PC-3 (cell line): ENCODE data around the gene ZNF8. TPM values are rescaled to one million over a fixed set of nuclear protein-coding genes. Genes with fewer than 3 reads are reported as not detected.

ENCODE experiments used
- ATAC-seq: fragments of 200-7000 bp; cut with Tn5 transposase; 2 replicates; pipeline ENCODE4 v1.9.1; 2020; ENCODE audit warnings: mild to moderate bottlenecking, moderate library complexity
- BruUV-seq: library from RNA; stranded (reverse); fragments of 400-500 nt; replicated peaks from 2 replicates; lab custom pipeline; 2021; lab: Mats Ljungman, UMichigan
- CTCF ChIA-PET: fragments of 300-600 bp; sonication (Branson Sonifier 250); formaldehyde crosslinking; loops from one replicate; lab custom pipeline; 2022; ENCODE audit warnings: antibody characterized with exemption; lab: Charles Lee
- POLR2A ChIA-PET: fragments of 300-600 bp; sonication (Branson Sonifier 250); formaldehyde crosslinking; loops from one replicate; lab custom pipeline; 2022; ENCODE audit warnings: antibody characterized with exemption; ENCODE audit not compliant: unreplicated experiment; lab: Charles Lee
- DNase-seq: peaks from one replicate; pipeline ENCODE4 v3.0.0-alpha.2; 2015
- H2AFZ ChIP-seq: fragments of 300-600 bp; sonication (generic); 2 replicates; pipeline ENCODE4 v1.6.0; 2016; ENCODE audit warnings: antibody characterized with exemption, low read length
- H3F3A ChIP-seq: fragments of 300-600 bp; sonication (generic); one replicate; pipeline ENCODE4 v1.6.0; 2017; ENCODE audit warnings: antibody characterized with exemption, low read length, control low read depth, mild to moderate bottlenecking; ENCODE audit not compliant: unreplicated experiment
- H3K27ac ChIP-seq: fragments of 300-600 bp; sonication (generic); 2 replicates; pipeline ENCODE4 v1.5.1; 2016; ENCODE audit warnings: mild to moderate bottlenecking, low read length
- H3K27me3 ChIP-seq: fragments of 300-600 bp; sonication (generic); 2 replicates; pipeline ENCODE4 v1.6.1; 2016; ENCODE audit warnings: low read length, mixed read lengths
- H3K36me3 ChIP-seq: fragments of 300-600 bp; sonication (generic); 2 replicates; pipeline ENCODE4 v1.6.1; 2016; ENCODE audit warnings: low read depth, mixed run types, low read length, mixed read lengths
- H3K4me1 ChIP-seq: fragments of 300-600 bp; sonication (generic); 2 replicates; pipeline ENCODE4 v1.5.1; 2016; ENCODE audit warnings: low read length; ENCODE audit not compliant: insufficient read depth
- H3K4me2 ChIP-seq: fragments of 300-600 bp; sonication (generic); 2 replicates; pipeline ENCODE4 v1.6.0; 2016; ENCODE audit warnings: low read length
- H3K4me3 ChIP-seq: fragments of 300-600 bp; sonication (generic); 2 replicates; pipeline ENCODE4 v1.5.1; 2016; ENCODE audit warnings: mild to moderate bottlenecking, low read length, mixed read lengths
- H3K79me2 ChIP-seq: fragments of 300-600 bp; sonication (generic); 2 replicates; pipeline ENCODE4 v1.6.1; 2017; ENCODE audit warnings: low read length, mixed read lengths
- H3K9ac ChIP-seq: fragments of 300-600 bp; sonication (generic); 2 replicates; pipeline ENCODE4 v1.6.0; 2016; ENCODE audit warnings: mild to moderate bottlenecking, low read length
- H3K9me2 ChIP-seq: fragments of 300-600 bp; sonication (generic); replicated peaks from 2 replicates; pipeline ENCODE4 v1.6.1; 2016; ENCODE audit warnings: mixed run types, low read length, mixed read lengths
- H3K9me3 ChIP-seq: fragments of 300-600 bp; sonication (generic); 2 replicates; pipeline ENCODE4 v1.6.1; 2016; ENCODE audit warnings: low read length, mixed read lengths
- H4K20me1 ChIP-seq: fragments of 300-600 bp; sonication (generic); 2 replicates; pipeline ENCODE4 v1.6.1; 2016; ENCODE audit warnings: low read length, mixed read lengths
- CTCF ChIP-seq: fragments of 300-600 bp; sonication (generic); conservative IDR thresholded peaks from 2 replicates; pipeline ENCODE4 v1.5.1; 2017; ENCODE audit warnings: antibody characterized with exemption, low read depth, mild to moderate bottlenecking, low read length
- EZH2 ChIP-seq: fragments of 300-600 bp; sonication (generic); IDR thresholded peaks from one replicate; pipeline ENCODE4 v1.6.1; 2017; ENCODE audit warnings: antibody characterized with exemption, mild to moderate bottlenecking, low read length; ENCODE audit not compliant: unreplicated experiment
- EZH2phosphoT487 ChIP-seq: fragments of 300-600 bp; sonication (generic); IDR thresholded peaks from 2 replicates; pipeline ENCODE4 v1.6.1; 2018; ENCODE audit warnings: mild to moderate bottlenecking, antibody characterized with exemption, low read length, borderline replicate concordance
- intact Hi-C: fragments of 100-400 bp; cut with micrococcal nuclease; formaldehyde crosslinking; loops from 2 replicates; pipeline ENCODE4 v1.9.0; 2023
- total RNA-seq: library from RNA; depleted of rRNA; stranded (reverse); fragments of >200 nt; gene quantifications from 2 replicates; pipeline ENCODE4 v1.2.3, GENCODE V29; 2014

Gene ZNF8
- total RNA-seq, 1 experiment from 2014 or later = 7.3 TPM

GRCh38 chr19:58326501-58326913 is 47.8 kb downstream of the ZNF8 start:
- Histone ChIP-seq H3K4me2 (peak overlapping the region; percentile 94), H3K9me3 (no peaks in the 10 kb centered on the region), H3K27me3 (no peaks in the 10 kb centered on the region), H3K9ac (peak overlapping the region; percentile 87), H3K27ac (no peak overlapping the region), H3K9me2 (no peaks in the 10 kb centered on the region), H4K20me1 (peaks cover 5% of the 10 kb centered on the region; the same call in 1 of the 2 replicates), H3K79me2 (peaks cover 62% of the 10 kb centered on the region), H3K4me3 (peak overlapping the region; percentile 94), H3K4me1 (peaks cover 26% of the 10 kb centered on the region), H2AFZ (peak overlapping the region; percentile 82), H3K36me3 (0 out of 2 replicates have a peak, but pooled peaks cover 5% of the 10 kb centered on the region), H3F3A (no peaks in the 10 kb centered on the region)
- intact Hi-C loops = loop anchor here (1.0 to 5.0 kb wide), 3 partner anchors 21 to 144 kb away; partner anchors contain the start of genes ERVK3-1 and ZNF274
- ChIA-PET POLR2A (no interaction called here), CTCF (no interaction called here)
- BruUV-seq = no TSS peak
- TF ChIP-seq CTCF (no peak), EZH2 (no peak), EZH2phosphoT487 (no peak)
- no peak; the same call in 1 of the 2 replicates for ATAC-seq
- DNase-seq = no peak

GRCh38 chr19:58326914-58327726 is 48.4 kb downstream of the ZNF8 start, which contains the start of gene ZSCAN22:
TSS of gene ZSCAN22 (plus strand) at chr19:58326994. CDS start at chr19:58334803, 7,809 bp downstream.
- Histone ChIP-seq H3K9ac (peak within 1 kb of the TSS; percentile 87), H3K4me2 (peak within 1 kb of the TSS; percentile 94), H3K27me3 (no peaks in the 10 kb centered on the region), H3K9me2 (no peaks in the 10 kb centered on the region), H3K36me3 (0 out of 2 replicates have a peak, but pooled peaks cover 4% of the 10 kb centered on the region), H3K4me1 (peaks cover 26% of the 10 kb centered on the region), H2AFZ (peak within 1 kb of the TSS; percentile 82), H3K79me2 (peaks cover 62% of the 10 kb centered on the region), H3F3A (no peaks in the 10 kb centered on the region), H3K4me3 (peak within 1 kb of the TSS; percentile 94), H4K20me1 (peaks cover 5% of the 10 kb centered on the region; the same call in 1 of the 2 replicates), H3K9me3 (no peaks in the 10 kb centered on the region), H3K27ac (peak within 1 kb of the TSS; percentile 63)
- ChIA-PET POLR2A (no interaction called here), CTCF (no interaction called here)
- ATAC-seq (peak; percentile 85), DNase-seq (peak; percentile 99)
- intact Hi-C loops = loop anchor here (1.0 to 5.0 kb wide), 4 partner anchors 22 to 144 kb away; partner anchors contain the start of genes ERVK3-1 and ZNF274
- TSS peak; percentile 37 for BruUV-seq
- no peak for TF ChIP-seq CTCF
- no peak for TF ChIP-seq EZH2
- no peak for TF ChIP-seq EZH2phosphoT487
